B cell (primary cell): Measurements from ENCODE around the gene COL19A1. TPM values are rescaled to one million over a fixed set of nuclear protein-coding genes. Genes with fewer than 3 reads are reported as not detected.

ENCODE experiments used
- ATAC-seq: fragments of 200-7000 bp; cut with Tn5 transposase; one replicate; pipeline ENCODE4 v1.10.0; 2021; ENCODE audit warnings: low read depth, mild to moderate bottlenecking, moderate number of reproducible peaks, moderate library complexity
- CTCF ChIA-PET: fragments of 350-600 bp; sonication (Branson Sonifier 250); formaldehyde crosslinking; loops from one replicate; lab custom pipeline; 2021; ENCODE audit warnings: antibody characterized with exemption, inconsistent platforms; lab: Charles Lee
- POLR2A ChIA-PET: fragments of 350-600 bp; sonication (Branson Sonifier 250); formaldehyde crosslinking; loops from one replicate; lab custom pipeline; 2021; ENCODE audit warnings: antibody characterized with exemption; lab: Charles Lee
- DNase-seq: peaks from one replicate; pipeline ENCODE4 v3.0.0; 2013
- H2AFZ ChIP-seq: 2 replicates; pipeline ENCODE4 v1.6.1; 2012; ENCODE audit warnings: mild to moderate bottlenecking, low read depth, low read length; ENCODE audit not compliant: insufficient read depth, poor library complexity, severe bottlenecking
- H3K27ac ChIP-seq, 2 donors: 1 replicate in 1 of 2; 2 replicates in 1 of 2; pipeline ENCODE4 v1.5.1; 2012 to 2013; ENCODE audit warnings: low read length in 2 of 2, mild to moderate bottlenecking in 2 of 2, moderate library complexity in 1 of 2
- H3K27me3 ChIP-seq, 4 experiments: fragments of 200-600 bp in 1 of 4; sonication (generic) in 1 of 4; replicated peaks in 1 of 4; 1 replicate in 2 of 4; 2 replicates in 2 of 4; pipeline versions ENCODE4 v1.6.1 to v1.7.0; 2013 to 2016; ENCODE audit warnings: low read length in 3 of 4, mild to moderate bottlenecking in 2 of 4, mixed read lengths in 1 of 4, moderate library complexity in 1 of 4; ENCODE audit not compliant: insufficient read depth in 4 of 4, control insufficient read depth in 3 of 4; ENCODE audit errors: control extremely low read depth in 1 of 4
- H3K36me3 ChIP-seq, 2 experiments: replicated peaks in 1 of 2; 1 replicate in 1 of 2; 2 replicates in 1 of 2; pipeline versions ENCODE4 v1.6.1 to v1.7.1; 2013; ENCODE audit warnings: low read length in 1 of 2; ENCODE audit not compliant: insufficient read depth in 2 of 2, control insufficient read depth in 1 of 2; ENCODE audit errors: control extremely low read depth in 1 of 2, extremely low read depth in 1 of 2
- H3K4me1 ChIP-seq, 2 donors: fragments of 200-600 bp in 1 of 2; sonication (generic) in 1 of 2; 1 replicate in 1 of 2; 2 replicates in 1 of 2; pipeline versions ENCODE4 v1.5.1 to v1.6.1; 2013 to 2017; ENCODE audit warnings: low read length in 2 of 2; ENCODE audit not compliant: control insufficient read depth in 2 of 2, insufficient read depth in 2 of 2
- H3K4me2 ChIP-seq: replicated peaks from 2 replicates; pipeline ENCODE3; 2012; ENCODE audit warnings: mild to moderate bottlenecking, low read depth, low read length; ENCODE audit not compliant: poor library complexity, severe bottlenecking
- H3K4me3 ChIP-seq, 5 experiments: fragments of 200-600 bp in 1 of 5; sonication (generic) in 1 of 5; 1 replicate in 3 of 5; 2 replicates in 2 of 5; pipeline versions ENCODE4 v1.5.1 to v1.7.0; 2011 to 2016; ENCODE audit warnings: low read length in 4 of 5, mild to moderate bottlenecking in 4 of 5, low read depth in 2 of 5, control low read depth in 1 of 5, moderate library complexity in 1 of 5; ENCODE audit not compliant: insufficient read depth in 1 of 5; ENCODE audit errors: control extremely low read depth in 1 of 5, extremely low read depth in 1 of 5
- H3K79me2 ChIP-seq: fragments of 200-600 bp; sonication (generic); one replicate; pipeline ENCODE4 v1.6.0; 2016; ENCODE audit warnings: low read length; ENCODE audit not compliant: control insufficient read depth, insufficient read depth
- H3K9ac ChIP-seq: fragments of 200-600 bp; sonication (generic); 2 replicates; pipeline ENCODE4 v1.6.1; 2017; ENCODE audit warnings: mild to moderate bottlenecking, low read length, moderate library complexity
- H3K9me3 ChIP-seq, 3 donors: one replicate each; pipeline versions ENCODE4 v1.6.1 to v1.7.1; 2013; ENCODE audit warnings: low read length in 2 of 3; ENCODE audit not compliant: control insufficient read depth in 2 of 3, insufficient read depth in 1 of 3; ENCODE audit errors: control extremely low read depth in 1 of 3
- H4K20me1 ChIP-seq: 2 replicates; pipeline ENCODE4 v1.6.0; 2012; ENCODE audit warnings: mild to moderate bottlenecking, low read length; ENCODE audit not compliant: insufficient read depth, control insufficient read depth, poor library complexity, severe bottlenecking
- H3K27ac Mint-ChIP-seq: one replicate; pipeline ENCODE4 v1.8.0; 2021; ENCODE audit warnings: mixed read lengths
- H3K27me3 Mint-ChIP-seq: one replicate; pipeline ENCODE4 v1.8.0; 2021; ENCODE audit warnings: mixed read lengths
- H3K4me1 Mint-ChIP-seq: one replicate; pipeline ENCODE4 v1.8.0; 2021; ENCODE audit warnings: mixed read lengths
- H3K4me3 Mint-ChIP-seq: one replicate; pipeline ENCODE4 v1.8.0; 2021; ENCODE audit warnings: mixed read lengths
- H3K9me3 Mint-ChIP-seq: one replicate; pipeline ENCODE4 v1.8.0; 2022; ENCODE audit warnings: mixed read lengths; ENCODE audit not compliant: insufficient read depth
- EZH2 ChIP-seq: IDR thresholded peaks from 2 replicates; pipeline ENCODE4 v1.6.1; 2012; ENCODE audit warnings: borderline replicate concordance, low read depth, mild to moderate bottlenecking, moderate library complexity, low read length; ENCODE audit not compliant: insufficient read depth, poor library complexity, severe bottlenecking
- WGBS: methylation state at CpG from one replicate; pipeline ENCODE4 v1.1.5; 2013; ENCODE audit warnings: missing lambda C conversion rate; ENCODE audit not compliant: insufficient coverage; 5-methylcytosine and 5-hydroxymethylcytosine counted together
- intact Hi-C: fragments of 100-400 bp; cut with micrococcal nuclease; formaldehyde crosslinking; loops from one replicate; pipeline ENCODE4 v1.10.0; 2022
- polyA plus RNA-seq: library from polyadenylated mRNA; depleted of rRNA; stranded (reverse); fragments of >200 nt; gene quantifications from 2 replicates; pipeline ENCODE4 v1.2.3, GENCODE V29; 2012
- total RNA-seq, 2 donors: library from RNA; stranded (reverse); fragments of 120-200 nt in 1 of 2; gene quantifications; 1 replicate in 1 of 2; 2 replicates in 1 of 2; pipeline versions ENCODE4 v1.2.3 to v1.2.4, GENCODE V29; 2013 to 2022
- TF ChIP-seq, protein P1 (sequence below): fragments of 200-600 bp; IDR thresholded peaks from one replicate; pipeline ENCODE4 v1.8.0; 2022; ENCODE audit warnings: antibody characterized with exemption, mild to moderate bottlenecking

Gene COL19A1
- total and polyA plus RNA-seq, 2 donors (not counting 1 experiment from before 2014, with no cell fraction given) = 14.6 to 61.4 TPM

DNA sequence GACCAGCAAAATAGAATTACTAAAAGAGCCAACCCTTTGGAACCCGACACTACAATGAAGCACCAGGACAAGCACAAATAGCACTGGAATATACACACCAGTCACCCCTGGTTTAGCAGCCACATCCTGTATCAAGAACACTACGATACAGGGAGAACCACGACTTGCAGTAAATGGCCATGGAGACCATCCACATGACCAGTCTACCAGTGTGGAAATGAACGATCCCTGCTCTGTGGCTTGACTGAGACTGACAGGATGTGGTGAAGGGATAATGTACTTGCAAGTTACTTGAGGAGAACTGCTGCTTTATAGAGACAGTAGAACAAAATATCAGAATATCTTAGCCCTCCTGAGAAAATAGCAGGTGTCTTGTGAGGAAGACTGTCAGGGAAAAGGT, 266.9 kb downstream of the COL19A1 start:
- intact Hi-C loops = no loop called here
- ChIA-PET POLR2A (no interaction called here), CTCF (no interaction called here)
- H3K4me3 Mint-ChIP-seq = no peak overlapping the region
- no peak overlapping the region for H2AFZ ChIP-seq
- no peaks in the 10 kb centered on the region for H3K4me1 ChIP-seq
- H3K9me3 ChIP-seq = no peaks in the 10 kb centered on the region
- H3K4me1 Mint-ChIP-seq = no peaks in the 10 kb centered on the region
- 38% methylated on average over 2 of the region's 4 CpGs for WGBS
- no peak for DNase-seq
- no peak for TF ChIP-seq EZH2
- no peak overlapping the region for H3K4me3 ChIP-seq
- H3K27me3 Mint-ChIP-seq = no peaks in the 10 kb centered on the region
- no peaks in the 10 kb centered on the region for H3K79me2 ChIP-seq
- H4K20me1 ChIP-seq = no peaks in the 10 kb centered on the region
- no peaks in the 10 kb centered on the region for H3K27me3 ChIP-seq
- H3K27ac ChIP-seq = no peak overlapping the region
- H3K27ac Mint-ChIP-seq = no peak overlapping the region
- ATAC-seq = no peak
- H3K36me3 ChIP-seq = peaks cover 5 to 37% of the 10 kb centered on the region in 2 experiments
- H3K9ac ChIP-seq = no peak overlapping the region
- no peak overlapping the region for H3K4me2 ChIP-seq
- H3K9me3 Mint-ChIP-seq = no peaks in the 10 kb centered on the region

DNA sequence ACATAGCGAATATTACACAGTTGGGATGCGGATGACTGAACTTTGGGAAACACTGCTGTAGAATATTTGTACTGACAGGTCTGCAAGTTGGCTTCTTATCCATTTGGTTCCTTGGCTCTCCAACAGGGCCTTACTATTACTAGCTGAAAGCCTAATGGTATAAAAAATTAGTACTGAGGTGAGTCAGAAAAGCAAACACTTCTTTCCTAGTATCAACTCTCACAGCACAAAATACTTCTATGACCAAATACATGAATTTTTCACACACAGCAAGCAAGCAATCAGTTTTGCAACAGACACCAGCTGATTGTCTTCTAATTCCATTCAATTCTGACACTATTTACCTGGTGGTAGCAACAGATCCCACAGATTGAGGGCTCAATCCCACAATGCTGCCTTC, 268.2 kb downstream of the COL19A1 start:
- CTCF ChIA-PET = no interaction called here

More for the DNA sequence above, 268.2 kb downstream of the COL19A1 start:
- H3K36me3 ChIP-seq = peaks cover 5 to 49% of the 10 kb centered on the region in 2 experiments
- Mint-ChIP-seq H3K4me3 (no peak overlapping the region), H3K9me3 (no peaks in the 10 kb centered on the region), H3K27ac (no peak overlapping the region), H3K27me3 (no peaks in the 10 kb centered on the region), H3K4me1 (no peaks in the 10 kb centered on the region)
- intact Hi-C loops = no loop called here
- no peak for ATAC-seq
- POLR2A ChIA-PET = no interaction called here
- H3K4me3 ChIP-seq = no peak overlapping the region
- H4K20me1 ChIP-seq = no peaks in the 10 kb centered on the region
- no peaks in the 10 kb centered on the region for H3K9me3 ChIP-seq
- H2AFZ ChIP-seq = no peak overlapping the region
- no peak for TF ChIP-seq EZH2
- TF ChIP-seq, protein P1, sequence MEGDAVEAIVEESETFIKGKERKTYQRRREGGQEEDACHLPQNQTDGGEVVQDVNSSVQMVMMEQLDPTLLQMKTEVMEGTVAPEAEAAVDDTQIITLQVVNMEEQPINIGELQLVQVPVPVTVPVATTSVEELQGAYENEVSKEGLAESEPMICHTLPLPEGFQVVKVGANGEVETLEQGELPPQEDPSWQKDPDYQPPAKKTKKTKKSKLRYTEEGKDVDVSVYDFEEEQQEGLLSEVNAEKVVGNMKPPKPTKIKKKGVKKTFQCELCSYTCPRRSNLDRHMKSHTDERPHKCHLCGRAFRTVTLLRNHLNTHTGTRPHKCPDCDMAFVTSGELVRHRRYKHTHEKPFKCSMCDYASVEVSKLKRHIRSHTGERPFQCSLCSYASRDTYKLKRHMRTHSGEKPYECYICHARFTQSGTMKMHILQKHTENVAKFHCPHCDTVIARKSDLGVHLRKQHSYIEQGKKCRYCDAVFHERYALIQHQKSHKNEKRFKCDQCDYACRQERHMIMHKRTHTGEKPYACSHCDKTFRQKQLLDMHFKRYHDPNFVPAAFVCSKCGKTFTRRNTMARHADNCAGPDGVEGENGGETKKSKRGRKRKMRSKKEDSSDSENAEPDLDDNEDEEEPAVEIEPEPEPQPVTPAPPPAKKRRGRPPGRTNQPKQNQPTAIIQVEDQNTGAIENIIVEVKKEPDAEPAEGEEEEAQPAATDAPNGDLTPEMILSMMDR = no peak
- DNase-seq = no peak
- H3K9ac ChIP-seq = no peak overlapping the region
- H3K27me3 ChIP-seq = no peaks in the 10 kb centered on the region
- H3K27ac ChIP-seq = no peak overlapping the region
- H3K4me1 ChIP-seq = no peaks in the 10 kb centered on the region
- WGBS = no CpG with 5 or more reads among the region's 2 CpGs
- H3K79me2 ChIP-seq = no peaks in the 10 kb centered on the region
- no peak overlapping the region for H3K4me2 ChIP-seq
